PC-3 (cell line): ENCODE measurements around the gene PPARG. TPM values are rescaled to one million over a fixed set of nuclear protein-coding genes. Genes with fewer than 3 reads are reported as not detected.

Experiments
- ATAC-seq: fragments of 200-7000 bp; cut with Tn5 transposase; 2 replicates; pipeline ENCODE4 v1.9.1; 2020; ENCODE audit warnings: mild to moderate bottlenecking, moderate library complexity
- BruUV-seq: library from RNA; stranded (reverse); fragments of 400-500 nt; replicated peaks from 2 replicates; lab custom pipeline; 2021; lab: Mats Ljungman, UMichigan
- CTCF ChIA-PET: fragments of 300-600 bp; sonication (Branson Sonifier 250); formaldehyde crosslinking; loops from one replicate; lab custom pipeline; 2022; ENCODE audit warnings: antibody characterized with exemption; lab: Charles Lee
- POLR2A ChIA-PET: fragments of 300-600 bp; sonication (Branson Sonifier 250); formaldehyde crosslinking; loops from one replicate; lab custom pipeline; 2022; ENCODE audit warnings: antibody characterized with exemption; ENCODE audit not compliant: unreplicated experiment; lab: Charles Lee
- DNase-seq: peaks from one replicate; pipeline ENCODE4 v3.0.0-alpha.2; 2015
- H2AFZ ChIP-seq: fragments of 300-600 bp; sonication (generic); 2 replicates; pipeline ENCODE4 v1.6.0; 2016; ENCODE audit warnings: antibody characterized with exemption, low read length
- H3F3A ChIP-seq: fragments of 300-600 bp; sonication (generic); one replicate; pipeline ENCODE4 v1.6.0; 2017; ENCODE audit warnings: antibody characterized with exemption, low read length, control low read depth, mild to moderate bottlenecking; ENCODE audit not compliant: unreplicated experiment
- H3K27ac ChIP-seq: fragments of 300-600 bp; sonication (generic); 2 replicates; pipeline ENCODE4 v1.5.1; 2016; ENCODE audit warnings: mild to moderate bottlenecking, low read length
- H3K27me3 ChIP-seq: fragments of 300-600 bp; sonication (generic); 2 replicates; pipeline ENCODE4 v1.6.1; 2016; ENCODE audit warnings: low read length, mixed read lengths
- H3K36me3 ChIP-seq: fragments of 300-600 bp; sonication (generic); 2 replicates; pipeline ENCODE4 v1.6.1; 2016; ENCODE audit warnings: low read depth, mixed run types, low read length, mixed read lengths
- H3K4me1 ChIP-seq: fragments of 300-600 bp; sonication (generic); 2 replicates; pipeline ENCODE4 v1.5.1; 2016; ENCODE audit warnings: low read length; ENCODE audit not compliant: insufficient read depth
- H3K4me2 ChIP-seq: fragments of 300-600 bp; sonication (generic); 2 replicates; pipeline ENCODE4 v1.6.0; 2016; ENCODE audit warnings: low read length
- H3K4me3 ChIP-seq: fragments of 300-600 bp; sonication (generic); 2 replicates; pipeline ENCODE4 v1.5.1; 2016; ENCODE audit warnings: mild to moderate bottlenecking, low read length, mixed read lengths
- H3K79me2 ChIP-seq: fragments of 300-600 bp; sonication (generic); 2 replicates; pipeline ENCODE4 v1.6.1; 2017; ENCODE audit warnings: low read length, mixed read lengths
- H3K9ac ChIP-seq: fragments of 300-600 bp; sonication (generic); 2 replicates; pipeline ENCODE4 v1.6.0; 2016; ENCODE audit warnings: mild to moderate bottlenecking, low read length
- H3K9me2 ChIP-seq: fragments of 300-600 bp; sonication (generic); replicated peaks from 2 replicates; pipeline ENCODE4 v1.6.1; 2016; ENCODE audit warnings: mixed run types, low read length, mixed read lengths
- H3K9me3 ChIP-seq: fragments of 300-600 bp; sonication (generic); 2 replicates; pipeline ENCODE4 v1.6.1; 2016; ENCODE audit warnings: low read length, mixed read lengths
- H4K20me1 ChIP-seq: fragments of 300-600 bp; sonication (generic); 2 replicates; pipeline ENCODE4 v1.6.1; 2016; ENCODE audit warnings: low read length, mixed read lengths
- EZH2 ChIP-seq: fragments of 300-600 bp; sonication (generic); IDR thresholded peaks from one replicate; pipeline ENCODE4 v1.6.1; 2017; ENCODE audit warnings: antibody characterized with exemption, mild to moderate bottlenecking, low read length; ENCODE audit not compliant: unreplicated experiment
- EZH2phosphoT487 ChIP-seq: fragments of 300-600 bp; sonication (generic); IDR thresholded peaks from 2 replicates; pipeline ENCODE4 v1.6.1; 2018; ENCODE audit warnings: mild to moderate bottlenecking, antibody characterized with exemption, low read length, borderline replicate concordance
- intact Hi-C: fragments of 100-400 bp; cut with micrococcal nuclease; formaldehyde crosslinking; loops from 2 replicates; pipeline ENCODE4 v1.9.0; 2023
- total RNA-seq: library from RNA; depleted of rRNA; stranded (reverse); fragments of >200 nt; gene quantifications from 2 replicates; pipeline ENCODE4 v1.2.3, GENCODE V29; 2014
- TF ChIP-seq, protein P1 (sequence below): fragments of 300-600 bp; sonication (generic); conservative IDR thresholded peaks from 2 replicates; pipeline ENCODE4 v1.5.1; 2017; ENCODE audit warnings: antibody characterized with exemption, low read depth, mild to moderate bottlenecking, low read length

Gene PPARG
- total RNA-seq, 1 experiment from 2014 or later, result 250 TPM

DNA sequence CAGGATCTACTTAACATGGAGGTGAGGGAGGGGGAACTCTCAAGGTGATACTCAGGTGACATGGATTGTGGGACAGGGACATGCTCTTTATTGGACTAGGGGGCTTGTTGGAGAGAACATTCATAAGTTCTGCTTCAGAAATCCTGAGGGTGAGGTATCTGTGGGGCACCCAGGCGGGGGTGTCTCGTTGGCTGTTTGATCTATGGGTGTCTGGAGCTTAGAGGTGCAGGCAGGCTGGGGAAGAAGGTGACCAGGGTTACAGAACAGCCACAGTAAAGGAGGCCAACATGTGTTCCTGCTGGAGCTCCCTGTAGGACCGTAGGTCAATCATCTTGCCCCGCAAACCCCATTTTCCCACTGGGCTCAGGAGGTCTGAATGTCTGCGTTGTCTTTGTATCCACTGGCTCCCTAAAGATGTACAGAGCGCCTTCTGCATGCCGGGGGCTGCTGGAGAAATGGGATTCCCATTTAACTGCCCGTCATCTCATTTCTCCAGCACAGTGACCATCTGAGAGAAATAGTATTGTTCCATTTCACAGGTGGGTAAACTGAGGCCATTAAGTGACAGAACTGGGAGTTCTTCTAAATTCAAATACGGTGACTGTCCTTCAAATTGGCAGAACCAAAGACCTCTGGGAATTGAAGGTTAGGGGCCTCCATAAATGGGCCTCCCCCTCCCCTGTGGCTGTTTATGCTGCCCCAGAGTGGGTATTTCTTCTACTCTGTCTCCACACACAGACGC is 155.1 kb downstream of the PPARG start:
- Histone ChIP-seq H3K27ac (peak overlapping the region; percentile 98), H3F3A (peaks cover 20% of the 10 kb centered on the region), H3K4me1 (peaks cover 35% of the 10 kb centered on the region), H3K36me3 (no peaks in the 10 kb centered on the region), H3K9me2 (no peaks in the 10 kb centered on the region), H3K79me2 (no peaks in the 10 kb centered on the region), H3K9ac (peak overlapping the region; percentile 93), H2AFZ (no peak overlapping the region), H3K4me2 (peak overlapping the region; percentile 66), H3K9me3 (no peaks in the 10 kb centered on the region), H3K4me3 (no peak overlapping the region), H4K20me1 (no peaks in the 10 kb centered on the region), H3K27me3 (no peaks in the 10 kb centered on the region)
- CTCF ChIA-PET, result no interaction called here
- intact Hi-C loops, result loop anchor here (2.0 kb wide), 1 partner anchor 19 kb away; no protein-coding TSS in a partner anchor
- no peak for ATAC-seq
- TF ChIP-seq EZH2phosphoT487 (no peak), EZH2 (no peak)
- TF ChIP-seq, protein P1, sequence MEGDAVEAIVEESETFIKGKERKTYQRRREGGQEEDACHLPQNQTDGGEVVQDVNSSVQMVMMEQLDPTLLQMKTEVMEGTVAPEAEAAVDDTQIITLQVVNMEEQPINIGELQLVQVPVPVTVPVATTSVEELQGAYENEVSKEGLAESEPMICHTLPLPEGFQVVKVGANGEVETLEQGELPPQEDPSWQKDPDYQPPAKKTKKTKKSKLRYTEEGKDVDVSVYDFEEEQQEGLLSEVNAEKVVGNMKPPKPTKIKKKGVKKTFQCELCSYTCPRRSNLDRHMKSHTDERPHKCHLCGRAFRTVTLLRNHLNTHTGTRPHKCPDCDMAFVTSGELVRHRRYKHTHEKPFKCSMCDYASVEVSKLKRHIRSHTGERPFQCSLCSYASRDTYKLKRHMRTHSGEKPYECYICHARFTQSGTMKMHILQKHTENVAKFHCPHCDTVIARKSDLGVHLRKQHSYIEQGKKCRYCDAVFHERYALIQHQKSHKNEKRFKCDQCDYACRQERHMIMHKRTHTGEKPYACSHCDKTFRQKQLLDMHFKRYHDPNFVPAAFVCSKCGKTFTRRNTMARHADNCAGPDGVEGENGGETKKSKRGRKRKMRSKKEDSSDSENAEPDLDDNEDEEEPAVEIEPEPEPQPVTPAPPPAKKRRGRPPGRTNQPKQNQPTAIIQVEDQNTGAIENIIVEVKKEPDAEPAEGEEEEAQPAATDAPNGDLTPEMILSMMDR, result no peak
- no TSS peak for BruUV-seq
- POLR2A ChIA-PET, result no interaction called here
- DNase-seq, result no peak

DNA sequence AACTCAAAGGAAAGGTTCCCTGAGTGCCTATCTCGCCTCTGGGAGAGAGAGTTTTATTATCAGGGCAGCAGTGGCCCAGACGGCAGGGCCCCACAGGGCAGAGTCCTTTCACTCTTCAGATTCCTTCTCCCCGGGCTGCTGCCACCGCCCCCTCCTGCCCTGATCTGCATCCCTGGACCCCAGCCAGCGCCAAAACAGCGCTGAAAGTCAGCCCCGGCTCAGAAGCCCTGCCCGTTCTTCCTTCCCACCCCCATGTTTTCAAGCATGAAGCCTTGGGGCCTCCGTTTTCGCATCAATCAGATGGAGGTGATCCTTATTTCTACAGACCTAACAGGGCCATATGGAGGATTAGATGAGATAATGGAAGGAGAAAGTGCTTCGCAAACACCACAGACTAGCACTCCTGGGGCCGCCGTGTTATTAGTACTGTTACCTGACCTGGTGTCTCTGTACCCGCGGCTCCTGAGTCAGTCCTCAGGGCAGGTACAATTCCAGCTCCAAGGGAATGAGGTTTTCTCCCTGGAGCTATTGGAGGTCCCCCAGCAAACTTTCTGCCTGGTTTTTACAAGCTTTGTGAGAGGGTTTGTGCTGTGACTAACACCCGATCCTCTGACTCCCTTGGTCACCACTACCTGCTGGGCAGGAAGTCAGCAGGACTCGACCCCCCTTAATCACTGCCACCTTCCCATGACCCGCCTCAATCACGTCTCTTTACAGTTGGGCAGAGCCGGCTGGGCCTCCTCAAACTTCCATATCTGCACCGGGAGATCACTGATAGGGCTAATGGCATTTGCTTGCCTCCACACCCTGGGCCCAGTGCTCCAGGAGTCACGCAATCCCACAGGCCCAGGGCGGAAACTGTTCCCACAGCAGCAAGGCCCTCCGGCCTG is 156.0 kb downstream of the PPARG start:
- peak overlapping the region; percentile 25; the same call in 1 of the 2 replicates for H2AFZ ChIP-seq
- peak; percentile 99 for DNase-seq
- TSS peak; percentile 85 for BruUV-seq
- intact Hi-C loops, result loop anchor here (1.0 to 2.0 kb wide), 7 partner anchors 17 to 74 kb away; no protein-coding TSS in a partner anchor
- H3K79me2 ChIP-seq, result no peaks in the 10 kb centered on the region
- no peaks in the 10 kb centered on the region for H3K9me3 ChIP-seq
- no peaks in the 10 kb centered on the region for H3K36me3 ChIP-seq
- H3K9me2 ChIP-seq, result no peaks in the 10 kb centered on the region
- H3K27ac ChIP-seq, result peak overlapping the region; percentile 98
- POLR2A ChIA-PET, result interaction anchor here (0.6 to 1.0 kb wide), 4 partner anchors 26 to 45 kb away, joined by 3 to 11 read pairs (median 8); no protein-coding TSS in a partner anchor
- peaks cover 24% of the 10 kb centered on the region for H3F3A ChIP-seq
- ATAC-seq, result peak; percentile 83
- peak overlapping the region; percentile 94 for H3K9ac ChIP-seq
- H3K4me1 ChIP-seq, result peaks cover 39% of the 10 kb centered on the region
- no peaks in the 10 kb centered on the region for H4K20me1 ChIP-seq
- peak overlapping the region; percentile 18; the same call in 1 of the 2 replicates for H3K4me3 ChIP-seq
- CTCF ChIA-PET, result interaction anchor here (1.0 kb wide), 3 partner anchors 26 to 35 kb away, joined by 5 read pairs; no protein-coding TSS in a partner anchor
- peak overlapping the region; percentile 66 for H3K4me2 ChIP-seq
- H3K27me3 ChIP-seq, result no peaks in the 10 kb centered on the region
- TF ChIP-seq EZH2 (no peak), EZH2phosphoT487 (no peak)
- TF ChIP-seq, protein P1, result no peak
